Neuronal stem cell (in vitro differentiated cells): ENCODE results near the gene PCDH12.

ENCODE experiments used
- DNase-seq: peaks from one replicate; pipeline ENCODE4 v3.0.0-alpha.2; 2013; ENCODE audit warnings: low spot score
- H2AFZ ChIP-seq: one replicate; pipeline ENCODE4 v1.6.1; 2013; ENCODE audit warnings: mild to moderate bottlenecking, low read length, inconsistent platforms
- H2AK5ac ChIP-seq: 2 replicates; pipeline ENCODE4 v1.6.1; 2013; ENCODE audit warnings: low read depth, mild to moderate bottlenecking, inconsistent platforms, low read length, moderate library complexity, mixed read lengths
- H2BK120ac ChIP-seq: 2 replicates; pipeline ENCODE4 v1.6.1; 2013; ENCODE audit warnings: low read depth, mild to moderate bottlenecking, inconsistent platforms, low read length, moderate library complexity, mixed read lengths
- H2BK12ac ChIP-seq: one replicate; pipeline ENCODE4 v1.6.1; 2013; ENCODE audit warnings: low read length, inconsistent platforms
- H2BK15ac ChIP-seq: 2 replicates; pipeline ENCODE4 v1.6.1; 2013; ENCODE audit warnings: mild to moderate bottlenecking, low read length, inconsistent platforms, mixed read lengths
- H2BK5ac ChIP-seq: one replicate; pipeline ENCODE4 v1.6.1; 2013; ENCODE audit warnings: inconsistent platforms, mild to moderate bottlenecking, low read length, moderate library complexity
- H3K14ac ChIP-seq: one replicate; pipeline ENCODE4 v1.6.1; 2013; ENCODE audit warnings: low read length, inconsistent platforms
- H3K18ac ChIP-seq: 2 replicates; pipeline ENCODE4 v1.6.1; 2013; ENCODE audit warnings: low read length, inconsistent platforms
- H3K23ac ChIP-seq: 2 replicates; pipeline ENCODE4 v1.6.1; 2013; ENCODE audit warnings: low read depth, mild to moderate bottlenecking, mixed read lengths, low read length, inconsistent platforms; ENCODE audit not compliant: poor library complexity
- H3K27ac ChIP-seq: replicated peaks from 3 replicates; pipeline ENCODE4 v1.5.1; 2013; ENCODE audit warnings: low read length, inconsistent platforms
- H3K27me3 ChIP-seq, 3 experiments: 2 replicates each; pipeline ENCODE4 v1.6.1; 2013; ENCODE audit warnings: low read length in 3 of 3, mild to moderate bottlenecking in 2 of 3, inconsistent platforms in 1 of 3, low read depth in 1 of 3, mixed read lengths in 1 of 3, moderate library complexity in 1 of 3; ENCODE audit not compliant: control insufficient read depth in 3 of 3, insufficient read depth in 3 of 3
- H3K36me3 ChIP-seq, 2 donors: replicated peaks in 1 of 2; 2 replicates each; pipeline ENCODE4 v1.6.1; 2013; ENCODE audit warnings: low read length in 2 of 2; ENCODE audit not compliant: control insufficient read depth in 2 of 2, insufficient read depth in 2 of 2
- H3K4ac ChIP-seq: 2 replicates; pipeline ENCODE4 v1.6.1; 2013; ENCODE audit warnings: inconsistent platforms, mild to moderate bottlenecking, low read length, moderate library complexity
- H3K4me1 ChIP-seq, 2 donors: 1 replicate in 1 of 2; 2 replicates in 1 of 2; pipeline ENCODE4 v1.6.1; 2013; ENCODE audit warnings: low read length in 2 of 2, low read depth in 1 of 2; ENCODE audit not compliant: control insufficient read depth in 2 of 2, insufficient read depth in 1 of 2
- H3K4me2 ChIP-seq: one replicate; pipeline ENCODE4 v1.6.1; 2013; ENCODE audit warnings: mild to moderate bottlenecking, low read length, inconsistent platforms; ENCODE audit not compliant: insufficient read depth, poor library complexity, severe bottlenecking
- H3K4me3 ChIP-seq, 2 donors: 2 replicates each; pipeline ENCODE4 v1.5.1; 2013; ENCODE audit warnings: low read length in 2 of 2, mild to moderate bottlenecking in 2 of 2, inconsistent platforms in 1 of 2, moderate library complexity in 1 of 2
- H3K79me1 ChIP-seq: one replicate; pipeline ENCODE4 v1.6.1; 2013; ENCODE audit warnings: low read depth, mild to moderate bottlenecking, inconsistent platforms, low read length, moderate library complexity
- H3K9ac ChIP-seq: one replicate; pipeline ENCODE4 v1.6.1; 2013; ENCODE audit warnings: mild to moderate bottlenecking, low read depth, low read length, inconsistent platforms; ENCODE audit not compliant: poor library complexity
- H3K9me3 ChIP-seq, 2 donors: replicated peaks in 1 of 2; 2 replicates each; pipeline versions ENCODE3 to v1.6.1; 2013; ENCODE audit warnings: low read length in 2 of 2, mild to moderate bottlenecking in 2 of 2, inconsistent platforms in 1 of 2, low read depth in 1 of 2, mixed read lengths in 1 of 2, moderate library complexity in 1 of 2; ENCODE audit not compliant: control insufficient read depth in 2 of 2, insufficient read depth in 1 of 2
- H4K8ac ChIP-seq: one replicate; pipeline ENCODE4 v1.6.1; 2013; ENCODE audit warnings: low read depth, mild to moderate bottlenecking, inconsistent platforms, low read length, moderate library complexity
- H4K91ac ChIP-seq: one replicate; pipeline ENCODE4 v1.6.1; 2013; ENCODE audit warnings: low read length, low read depth, mild to moderate bottlenecking, inconsistent platforms; ENCODE audit not compliant: poor library complexity
- WGBS, 2 donors: extraction: QIAGEN DNeasy Blood & Tissue Kit; methylation state at CpG; one replicate each; pipeline ENCODE4 v1.1.7; 2013; ENCODE audit warnings: missing lambda C conversion rate in 2 of 2, mixed read lengths in 1 of 2; ENCODE audit not compliant: insufficient read length in 2 of 2, insufficient replicate concordance in 1 of 2; ENCODE audit errors: extremely low coverage in 2 of 2; 5-methylcytosine and 5-hydroxymethylcytosine counted together

Gene PCDH12

DNA sequence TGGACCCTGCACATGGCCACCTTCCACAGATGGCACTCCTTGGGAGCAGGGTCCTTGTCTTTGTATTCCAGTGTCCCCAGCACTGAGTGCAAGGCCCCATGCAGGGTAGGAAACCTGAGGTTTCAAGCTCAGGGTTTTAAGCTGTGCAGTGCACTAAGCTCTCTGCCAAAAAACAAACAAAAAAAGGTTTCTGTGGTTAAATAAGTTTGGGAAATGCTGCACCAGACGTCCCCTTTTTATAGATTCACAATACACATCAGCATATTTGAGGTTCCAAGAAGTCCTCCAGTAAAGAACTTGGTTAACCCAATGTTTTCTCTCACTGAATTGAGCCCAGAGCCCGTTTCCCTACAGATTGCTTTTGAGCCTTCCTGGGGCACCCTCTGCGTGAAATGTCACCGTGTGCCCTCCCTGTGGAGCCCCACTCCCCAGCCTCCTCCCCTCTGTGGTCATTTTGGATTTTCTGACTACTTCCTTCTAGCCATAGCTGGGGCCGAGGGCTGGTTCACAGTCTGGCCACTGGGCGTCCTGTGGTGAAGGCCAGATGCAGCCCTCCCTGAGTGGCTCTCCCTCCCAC lies 17.2 kb downstream of the PCDH12 start:
- peaks cover 5 to 6% of the 10 kb centered on the region in 2 donors for H3K4me1 ChIP-seq
- H2AK5ac ChIP-seq = no peak overlapping the region

DNA sequence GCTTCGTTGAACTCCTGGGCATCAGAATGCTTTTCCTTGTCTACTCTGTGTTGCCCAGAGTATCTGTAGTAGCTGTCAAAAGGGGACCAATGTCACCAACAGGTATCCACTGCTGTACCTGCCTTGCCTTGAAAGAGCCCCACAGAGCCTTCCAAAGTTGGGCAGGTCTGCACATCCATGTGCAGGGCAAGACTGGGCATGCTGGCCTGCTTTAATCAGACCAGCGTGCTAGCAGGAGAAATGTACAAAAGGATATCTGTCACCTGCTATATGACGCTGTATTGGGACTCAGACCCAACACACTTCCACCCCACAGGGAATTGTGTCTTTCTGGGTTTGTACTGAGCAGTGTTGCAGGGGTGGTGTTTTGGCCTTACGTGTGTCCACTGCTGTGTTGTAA lies 22.5 kb downstream of the PCDH12 start:
- no CpG with 5 or more reads among the region's 4 CpGs for WGBS, 2 donors
- peaks cover 47 to 95% of the 10 kb centered on the region in 2 donors for H3K36me3 ChIP-seq
- no peak overlapping the region for H2AK5ac ChIP-seq

More for the DNA sequence above, 17.2 kb downstream of the PCDH12 start:
- Histone ChIP-seq H3K23ac (no peak overlapping the region), H2BK12ac (no peak overlapping the region), H3K4me2 (no peak overlapping the region), H3K18ac (no peak overlapping the region), H4K91ac (peak overlapping the region; percentile 22), H3K27me3 (no peaks in the 10 kb centered on the region), H3K4me3 (no peak overlapping the region), H2BK15ac (no peak overlapping the region), H3K14ac (no peak overlapping the region), H2BK120ac (no peak overlapping the region), H3K36me3 (peaks cover 24 to 54% of the 10 kb centered on the region in 2 donors), H3K79me1 (no peaks in the 10 kb centered on the region), H4K8ac (no peak overlapping the region), H3K4ac (no peak overlapping the region), H2BK5ac (no peak overlapping the region), H2AFZ (no peak overlapping the region), H3K9me3 (no peaks in the 10 kb centered on the region), H3K9ac (no peak overlapping the region), H3K27ac (no peak overlapping the region)
- DNase-seq = no peak
- no CpG with 5 or more reads among the region's 6 CpGs for WGBS, 2 donors

DNA sequence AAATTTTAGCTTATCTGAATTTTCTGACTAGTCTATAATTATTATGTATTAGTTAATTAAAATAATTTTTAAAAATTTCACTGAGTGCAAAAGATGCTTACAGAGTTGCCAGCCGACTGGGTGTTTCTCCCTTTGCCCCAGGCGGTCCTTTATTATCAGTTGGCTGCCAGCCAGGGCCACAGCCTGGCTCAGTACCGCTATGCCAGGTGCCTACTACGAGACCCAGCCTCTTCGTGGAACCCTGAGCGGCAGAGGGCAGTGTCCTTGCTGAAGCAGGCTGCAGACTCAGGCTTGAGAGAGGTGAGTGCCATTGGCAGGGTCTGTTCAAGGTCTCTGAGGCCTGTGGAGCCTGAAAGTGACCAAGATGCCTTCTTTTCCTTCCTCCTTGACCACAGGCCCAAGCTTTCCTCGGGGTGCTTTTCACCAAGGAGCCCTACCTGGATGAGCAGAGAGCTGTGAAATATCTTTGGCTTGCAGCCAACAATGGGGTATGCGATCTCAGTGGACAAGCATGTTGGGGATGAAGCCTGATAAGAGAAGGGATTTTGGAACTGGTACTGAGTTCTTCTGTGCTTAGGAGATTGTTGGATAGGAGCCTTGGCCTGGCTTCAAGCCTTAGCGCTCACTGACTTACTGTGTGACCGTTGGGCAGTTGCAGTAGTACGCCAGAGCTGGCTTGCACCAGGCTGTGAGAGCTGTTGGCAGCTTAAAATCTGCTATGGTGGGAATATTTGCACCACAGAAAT lies 23.7 kb downstream of the PCDH12 start:
- H3K4me3 ChIP-seq = no peak overlapping the region
- no peak overlapping the region for H3K23ac ChIP-seq
- no peak overlapping the region for H3K18ac ChIP-seq
- peaks cover 53 to 95% of the 10 kb centered on the region in 2 donors for H3K36me3 ChIP-seq
- H3K4me1 ChIP-seq = no peaks in the 10 kb centered on the region
- no peak overlapping the region for H2AK5ac ChIP-seq
- no peak overlapping the region for H3K4me2 ChIP-seq
- peak overlapping the region; percentile 65 for H3K9ac ChIP-seq
- no CpG with 5 or more reads among the region's 11 CpGs for WGBS, 2 donors
- no peaks in the 10 kb centered on the region for H3K79me1 ChIP-seq
- no peak overlapping the region for H4K8ac ChIP-seq
- H2AFZ ChIP-seq = no peak overlapping the region
- no peak overlapping the region for H2BK120ac ChIP-seq
- no peak overlapping the region for H2BK15ac ChIP-seq
- H3K27ac ChIP-seq = no peak overlapping the region
- no peak for DNase-seq
- no peak overlapping the region for H2BK5ac ChIP-seq
- no peak overlapping the region for H2BK12ac ChIP-seq
- no peaks in the 10 kb centered on the region for H3K9me3 ChIP-seq
- no peaks in the 10 kb centered on the region for H3K27me3 ChIP-seq
- no peak overlapping the region for H3K14ac ChIP-seq
- no peak overlapping the region for H3K4ac ChIP-seq
- no peak overlapping the region for H4K91ac ChIP-seq

More for the DNA sequence above, 22.5 kb downstream of the PCDH12 start:
- H3K79me1 ChIP-seq = no peaks in the 10 kb centered on the region
- no peak overlapping the region for H2BK120ac ChIP-seq
- no peak overlapping the region for H3K23ac ChIP-seq
- H3K18ac ChIP-seq = no peak overlapping the region
- no peak overlapping the region for H2BK15ac ChIP-seq
- no peak overlapping the region for H2AFZ ChIP-seq
- H3K4ac ChIP-seq = no peak overlapping the region
- H4K8ac ChIP-seq = no peak overlapping the region
- H3K9me3 ChIP-seq = no peaks in the 10 kb centered on the region
- no peak overlapping the region for H2BK12ac ChIP-seq
- no peak for DNase-seq
- no peaks in the 10 kb centered on the region for H3K4me1 ChIP-seq
- H3K4me3 ChIP-seq = no peak overlapping the region
- H3K14ac ChIP-seq = no peak overlapping the region
- no peak overlapping the region for H4K91ac ChIP-seq
- H3K4me2 ChIP-seq = no peak overlapping the region
- H2BK5ac ChIP-seq = no peak overlapping the region
- no peak overlapping the region for H3K9ac ChIP-seq
- H3K27me3 ChIP-seq = no peaks in the 10 kb centered on the region
- H3K27ac ChIP-seq = no peak overlapping the region

GRCh38 chr5:141933151-141933550 lies 24.9 kb downstream of the PCDH12 start:
- DNase-seq = no peak
- Histone ChIP-seq H2BK12ac (no peak overlapping the region), H4K91ac (no peak overlapping the region), H3K18ac (no peak overlapping the region), H4K8ac (no peak overlapping the region), H3K23ac (no peak overlapping the region), H3K4me1 (no peaks in the 10 kb centered on the region), H3K9ac (no peak overlapping the region), H3K27me3 (no peaks in the 10 kb centered on the region), H3K9me3 (no peaks in the 10 kb centered on the region), H2AK5ac (no peak overlapping the region), H3K4me2 (no peak overlapping the region), H2AFZ (no peak overlapping the region), H3K27ac (no peak overlapping the region), H3K79me1 (no peaks in the 10 kb centered on the region), H2BK5ac (no peak overlapping the region), H3K14ac (no peak overlapping the region), H3K4me3 (no peak overlapping the region), H2BK120ac (no peak overlapping the region), H2BK15ac (no peak overlapping the region), H3K36me3 (peaks cover 54 to 94% of the 10 kb centered on the region in 2 donors), H3K4ac (no peak overlapping the region)
- whole genome bisulfite sequencing, 2 donors = no CpG with 5 or more reads among the region's 7 CpGs
